Neural cell (in vitro differentiated cells): ENCODE data around the gene GRM3. TPM values are rescaled to one million over a fixed set of nuclear protein-coding genes. Genes with fewer than 3 reads are reported as not detected.

Experiments used
- H2AFZ ChIP-seq: fragments of 200-600, 300-800 bp; sonication (generic), shearing (Covaris generic); 2 replicates; pipeline ENCODE4 v1.6.0; 2014; ENCODE audit warnings: low read depth, mild to moderate bottlenecking, antibody characterized with exemption, low read length, moderate library complexity
- H3F3A ChIP-seq: fragments of 200-600 bp; shearing (Covaris generic); 2 replicates; pipeline ENCODE4 v1.6.1; 2016; ENCODE audit warnings: mild to moderate bottlenecking, moderate library complexity, mixed read lengths, antibody characterized with exemption, low read length; ENCODE audit not compliant: insufficient read depth, poor library complexity, severe bottlenecking
- H3K27ac ChIP-seq: fragments of 200-600, 300-800 bp; sonication (generic), shearing (Covaris generic); 2 replicates; pipeline ENCODE4 v1.5.1; 2014; ENCODE audit warnings: mild to moderate bottlenecking, low read length, moderate library complexity
- H3K27me3 ChIP-seq: fragments of 300-800, 200-600 bp; sonication (generic), shearing (Covaris generic); 2 replicates; pipeline ENCODE4 v1.6.0; 2014; ENCODE audit warnings: mild to moderate bottlenecking, low read depth, low read length, moderate library complexity; ENCODE audit not compliant: insufficient read depth
- H3K36me3 ChIP-seq: fragments of 300-800, 200-600 bp; sonication (generic), shearing (Covaris generic); 2 replicates; pipeline ENCODE4 v1.5.1; 2014; ENCODE audit warnings: mild to moderate bottlenecking, antibody characterized with exemption, low read length, moderate library complexity; ENCODE audit not compliant: insufficient read depth
- H3K4me2 ChIP-seq: fragments of 300-800, 200-600 bp; sonication (generic), shearing (Covaris generic); 2 replicates; pipeline ENCODE4 v1.6.0; 2014; ENCODE audit warnings: mild to moderate bottlenecking, low read length
- H3K4me3 ChIP-seq: fragments of 300-800, 200-600 bp; sonication (generic), shearing (Covaris generic); 2 replicates; pipeline ENCODE4 v1.5.1; 2014; ENCODE audit warnings: mild to moderate bottlenecking, low read length, moderate library complexity
- H3K79me2 ChIP-seq: fragments of 200-600 bp; shearing (Covaris generic); replicated peaks from 2 replicates; pipeline ENCODE4 v1.6.0; 2014; ENCODE audit warnings: mild to moderate bottlenecking, low read length, moderate library complexity; ENCODE audit not compliant: insufficient read depth
- H3K9ac ChIP-seq: fragments of 300-800, 200-600 bp; sonication (generic), shearing (Covaris generic); 2 replicates; pipeline ENCODE4 v1.6.1; 2016; ENCODE audit warnings: mild to moderate bottlenecking, low read length, mixed read lengths
- H3K9me2 ChIP-seq: fragments of 200-600 bp; shearing (Covaris generic); 2 replicates; pipeline ENCODE4 v1.6.1; 2016; ENCODE audit warnings: mild to moderate bottlenecking, low read length, mixed read lengths; ENCODE audit not compliant: insufficient read depth
- H3K9me3 ChIP-seq: fragments of 200-600, 300-800 bp; sonication (generic), shearing (Covaris generic); 2 replicates; pipeline ENCODE4 v1.6.1; 2016; ENCODE audit warnings: mild to moderate bottlenecking, mixed run types, low read length, moderate library complexity, mixed read lengths
- H4K20me1 ChIP-seq: fragments of 200-600 bp; shearing (Covaris generic); 2 replicates; pipeline ENCODE4 v1.6.1; 2016; ENCODE audit warnings: mild to moderate bottlenecking, mixed run types; ENCODE audit not compliant: insufficient read depth
- CTCF ChIP-seq: fragments of 450-650 bp; IDR thresholded peaks from 2 replicates; pipeline ENCODE4 v1.5.1; 2014; ENCODE audit warnings: antibody characterized with exemption, mild to moderate bottlenecking, moderate library complexity; ENCODE audit not compliant: poor library complexity, severe bottlenecking
- EP300 ChIP-seq: fragments of 450-650 bp; conservative IDR thresholded peaks from 2 replicates; pipeline ENCODE4 v1.6.1; 2014; ENCODE audit warnings: antibody characterized with exemption, mild to moderate bottlenecking, moderate library complexity; ENCODE audit not compliant: poor library complexity, severe bottlenecking
- EZH2 ChIP-seq: fragments of 200-600, 300-800 bp; shearing (Covaris generic), sonication (generic); IDR thresholded peaks from 2 replicates; pipeline ENCODE4 v1.6.1; 2014; ENCODE audit warnings: antibody characterized with exemption, low read length, borderline replicate concordance, mild to moderate bottlenecking; ENCODE audit not compliant: insufficient read depth, poor library complexity, severe bottlenecking
- MXI1 ChIP-seq: fragments of 450-650 bp; conservative IDR thresholded peaks from 2 replicates; pipeline ENCODE4 v1.6.1; 2014; ENCODE audit warnings: antibody characterized with exemption, mild to moderate bottlenecking; ENCODE audit not compliant: poor library complexity, severe bottlenecking
- POLR2AphosphoS5 ChIP-seq: IDR thresholded peaks from 2 replicates; pipeline ENCODE4 v1.6.1; 2012
- RAD21 ChIP-seq: fragments of 450-650 bp; conservative IDR thresholded peaks from 2 replicates; pipeline ENCODE4 v1.6.1; 2014; ENCODE audit warnings: antibody characterized with exemption, mild to moderate bottlenecking, moderate library complexity
- SMC3 ChIP-seq: fragments of 450-650 bp; conservative IDR thresholded peaks from 2 replicates; pipeline ENCODE4 v1.6.1; 2014; ENCODE audit warnings: antibody characterized with exemption, mild to moderate bottlenecking, moderate library complexity; ENCODE audit not compliant: poor library complexity
- TAF1 ChIP-seq: IDR thresholded peaks from 2 replicates; pipeline ENCODE4 v1.6.1; 2012; ENCODE audit warnings: low read depth
- polyA plus RNA-seq: library from polyadenylated mRNA; depleted of rRNA; stranded (reverse); fragments of >200 nt; gene quantifications from 2 replicates; pipeline ENCODE4 v1.2.3, GENCODE V29; 2014
- TF ChIP-seq, protein P1 (sequence below): IDR thresholded peaks from 2 replicates; pipeline ENCODE4 v1.6.1; 2012; ENCODE audit warnings: borderline replicate concordance

Gene GRM3
- polyA plus RNA-seq, 1 donor from 2014 or later, result 15.9 TPM

GRCh38 chr7:86644282-86645224 lies 844 bp downstream of the GRM3 start:
- peak overlapping the region; percentile 69 for H3K4me3 ChIP-seq
- no peaks in the 10 kb centered on the region for H3F3A ChIP-seq
- no peaks in the 10 kb centered on the region for H4K20me1 ChIP-seq
- H3K27ac ChIP-seq, result peak overlapping the region; percentile 33
- TF ChIP-seq SMC3 (peak; percentile 2), TAF1 (no peak), MXI1 (no peak), CTCF (no peak), POLR2AphosphoS5 (no peak), EP300 (no peak), RAD21 (no peak)
- TF ChIP-seq, protein P1, sequence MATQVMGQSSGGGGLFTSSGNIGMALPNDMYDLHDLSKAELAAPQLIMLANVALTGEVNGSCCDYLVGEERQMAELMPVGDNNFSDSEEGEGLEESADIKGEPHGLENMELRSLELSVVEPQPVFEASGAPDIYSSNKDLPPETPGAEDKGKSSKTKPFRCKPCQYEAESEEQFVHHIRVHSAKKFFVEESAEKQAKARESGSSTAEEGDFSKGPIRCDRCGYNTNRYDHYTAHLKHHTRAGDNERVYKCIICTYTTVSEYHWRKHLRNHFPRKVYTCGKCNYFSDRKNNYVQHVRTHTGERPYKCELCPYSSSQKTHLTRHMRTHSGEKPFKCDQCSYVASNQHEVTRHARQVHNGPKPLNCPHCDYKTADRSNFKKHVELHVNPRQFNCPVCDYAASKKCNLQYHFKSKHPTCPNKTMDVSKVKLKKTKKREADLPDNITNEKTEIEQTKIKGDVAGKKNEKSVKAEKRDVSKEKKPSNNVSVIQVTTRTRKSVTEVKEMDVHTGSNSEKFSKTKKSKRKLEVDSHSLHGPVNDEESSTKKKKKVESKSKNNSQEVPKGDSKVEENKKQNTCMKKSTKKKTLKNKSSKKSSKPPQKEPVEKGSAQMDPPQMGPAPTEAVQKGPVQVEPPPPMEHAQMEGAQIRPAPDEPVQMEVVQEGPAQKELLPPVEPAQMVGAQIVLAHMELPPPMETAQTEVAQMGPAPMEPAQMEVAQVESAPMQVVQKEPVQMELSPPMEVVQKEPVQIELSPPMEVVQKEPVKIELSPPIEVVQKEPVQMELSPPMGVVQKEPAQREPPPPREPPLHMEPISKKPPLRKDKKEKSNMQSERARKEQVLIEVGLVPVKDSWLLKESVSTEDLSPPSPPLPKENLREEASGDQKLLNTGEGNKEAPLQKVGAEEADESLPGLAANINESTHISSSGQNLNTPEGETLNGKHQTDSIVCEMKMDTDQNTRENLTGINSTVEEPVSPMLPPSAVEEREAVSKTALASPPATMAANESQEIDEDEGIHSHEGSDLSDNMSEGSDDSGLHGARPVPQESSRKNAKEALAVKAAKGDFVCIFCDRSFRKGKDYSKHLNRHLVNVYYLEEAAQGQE, result no peak
- H3K36me3 ChIP-seq, result no peaks in the 10 kb centered on the region
- H3K79me2 ChIP-seq, result no peaks in the 10 kb centered on the region
- H3K9me2 ChIP-seq, result no peaks in the 10 kb centered on the region
- H3K27me3 ChIP-seq, result peaks cover 19% of the 10 kb centered on the region
- H3K9ac ChIP-seq, result peak overlapping the region; percentile 59
- H3K4me2 ChIP-seq, result peak overlapping the region; percentile 56
- H3K9me3 ChIP-seq, result no peaks in the 10 kb centered on the region
- H2AFZ ChIP-seq, result peak overlapping the region; percentile 38

DNA sequence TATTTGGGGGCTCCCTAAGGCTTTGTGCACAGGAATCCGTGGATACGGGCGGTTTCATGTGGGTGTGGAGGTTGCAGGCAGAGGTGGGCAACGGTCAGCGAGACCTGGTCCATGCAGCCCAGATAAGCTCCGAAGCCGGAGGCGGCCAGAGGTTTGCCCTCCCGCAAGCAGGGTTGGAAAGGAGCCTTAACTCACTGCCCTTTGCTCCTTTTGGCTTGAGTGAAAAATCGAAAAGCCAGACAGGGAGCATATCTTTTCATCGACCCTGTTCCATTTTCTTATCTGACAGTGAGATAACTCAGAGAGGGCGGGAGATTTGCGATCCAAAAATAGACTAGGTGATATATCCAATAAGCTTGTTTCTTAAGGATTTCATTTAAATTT lies 1.5 kb downstream of the GRM3 start:
- H3K27ac ChIP-seq, result no peak overlapping the region
- H3F3A ChIP-seq, result no peaks in the 10 kb centered on the region
- TF ChIP-seq EP300 (no peak), EZH2 (no peak), CTCF (no peak), TAF1 (no peak)
- TF ChIP-seq, protein P1, result no peak
- peak overlapping the region; percentile 69 for H3K4me3 ChIP-seq
- no peaks in the 10 kb centered on the region for H3K9me2 ChIP-seq
- H3K9ac ChIP-seq, result peak overlapping the region; percentile 59
- H3K9me3 ChIP-seq, result no peaks in the 10 kb centered on the region
- H3K27me3 ChIP-seq, result peaks cover 19% of the 10 kb centered on the region
- no peaks in the 10 kb centered on the region for H3K79me2 ChIP-seq
- peak overlapping the region; percentile 56 for H3K4me2 ChIP-seq
- H4K20me1 ChIP-seq, result no peaks in the 10 kb centered on the region
- peak overlapping the region; percentile 38 for H2AFZ ChIP-seq
- H3K36me3 ChIP-seq, result no peaks in the 10 kb centered on the region
